NCI-H2107 treated with DMSO at 0.1 percent for 48 hours (cell line): ENCODE data around the gene KSR1.
"Not testable (repeated sequence)": the region's sequence is repeated elsewhere in the genome, so short reads cannot be mapped to it uniquely, and the experiment has no call there.

ENCODE experiments used
- DNase-seq: peaks from one replicate; lab custom pipeline; 2025; ENCODE audit not compliant: unreplicated experiment; lab: John Stamatoyannopoulos, UW

The KSR1 gene

GRCh38 chr17:27455914-27456680 is at the start of gene KSR1:
Gene KSR1, plus strand, starts transcription at chr17:27456448. Its CDS starts 196 bp downstream, at chr17:27456644.
- peak; percentile 6 for DNase-seq

DNA sequence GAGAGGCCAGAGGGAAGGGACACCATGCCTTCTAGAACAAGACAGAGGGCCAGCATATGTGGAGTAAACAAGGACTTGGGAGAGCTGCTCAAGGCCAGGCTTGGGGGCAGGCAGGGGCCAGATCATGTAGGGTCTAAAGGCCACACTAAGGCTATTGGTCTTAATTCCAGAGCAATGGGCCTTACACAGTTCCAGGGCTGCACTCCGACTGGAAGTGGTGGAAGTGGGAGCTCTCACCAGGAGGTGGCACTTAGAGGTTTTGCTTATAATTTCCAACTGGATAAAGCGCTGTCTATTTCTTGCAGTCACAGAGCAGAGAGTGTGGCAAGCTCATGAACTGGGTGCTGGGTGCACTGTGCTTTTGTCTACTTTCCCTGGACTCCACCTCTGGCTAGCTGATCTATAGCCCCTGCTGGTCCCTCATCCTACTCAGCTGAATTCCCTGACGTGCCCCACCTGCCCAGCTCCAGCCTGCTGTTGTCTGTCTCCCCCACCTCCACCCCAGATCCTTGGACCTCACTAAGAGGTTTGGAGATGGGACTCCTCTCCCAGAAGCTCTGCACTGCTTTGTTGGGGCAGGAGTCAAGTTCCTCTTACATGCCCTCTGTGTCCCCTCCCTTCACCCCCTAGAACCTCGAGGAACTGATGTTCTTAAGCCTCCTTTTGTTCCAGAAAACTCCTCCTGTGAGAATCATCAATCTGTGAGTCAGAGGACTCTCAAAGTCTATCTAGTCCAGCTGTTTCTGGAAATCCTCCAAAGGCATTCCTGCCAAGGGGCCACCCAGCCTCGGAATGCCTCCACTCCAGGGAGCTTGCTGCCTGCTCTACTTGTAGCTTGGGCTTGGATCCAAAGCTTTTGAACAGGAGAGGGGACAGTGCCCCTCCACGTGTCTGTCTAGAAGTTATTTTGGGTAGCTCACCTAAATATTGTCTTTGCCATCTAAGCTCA is 48.1 kb upstream of the KSR1 start:
- no peak for DNase-seq

- no peak for DNase-seq
Measured at GRCh38 chr17:27408891-27409290, 47.4 kb upstream of the KSR1 start.

DNA sequence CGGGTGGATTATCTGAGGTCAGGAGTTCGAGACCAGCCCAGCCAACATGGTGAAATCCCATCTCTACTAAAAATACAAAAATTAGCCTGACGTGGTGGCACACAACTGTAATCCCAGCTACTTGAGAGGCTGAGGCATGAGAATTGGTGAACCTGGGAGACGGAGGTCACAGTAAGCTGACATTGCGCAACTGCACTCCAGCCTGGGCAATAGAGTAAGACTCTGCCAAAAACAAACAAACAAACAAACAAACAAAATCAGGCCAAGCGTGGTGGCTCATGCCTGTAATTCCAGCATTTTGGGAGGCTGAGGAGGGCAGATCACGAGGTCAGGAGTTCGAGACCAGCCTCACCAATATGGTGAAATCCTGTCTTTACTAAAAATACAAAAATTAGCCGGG is 44.1 kb upstream of the KSR1 start:
- DNase-seq: not testable (repeated sequence)

GRCh38 chr17:27413315-27413714 is 42.9 kb upstream of the KSR1 start:
- DNase-seq: no peak

DNA sequence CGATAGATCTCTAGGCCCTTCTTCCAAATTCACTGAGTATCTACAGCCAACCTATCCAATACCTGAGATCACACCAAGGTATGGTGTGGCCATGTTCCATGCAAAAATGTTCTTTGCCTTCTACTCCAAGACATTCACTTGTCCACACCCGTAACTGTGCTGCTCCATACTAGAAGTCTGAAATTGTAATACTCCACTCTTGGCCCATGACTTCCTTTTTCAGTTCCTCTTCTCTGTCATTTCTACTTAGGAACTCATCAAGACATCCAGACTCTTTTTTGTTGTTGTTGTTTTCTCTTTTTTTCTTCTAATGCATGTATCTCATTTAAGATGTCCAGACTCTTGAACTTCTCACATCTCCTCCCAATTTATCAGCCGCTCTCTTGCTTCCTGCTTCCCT is 42.5 kb upstream of the KSR1 start:
- DNase-seq: no peak

DNA sequence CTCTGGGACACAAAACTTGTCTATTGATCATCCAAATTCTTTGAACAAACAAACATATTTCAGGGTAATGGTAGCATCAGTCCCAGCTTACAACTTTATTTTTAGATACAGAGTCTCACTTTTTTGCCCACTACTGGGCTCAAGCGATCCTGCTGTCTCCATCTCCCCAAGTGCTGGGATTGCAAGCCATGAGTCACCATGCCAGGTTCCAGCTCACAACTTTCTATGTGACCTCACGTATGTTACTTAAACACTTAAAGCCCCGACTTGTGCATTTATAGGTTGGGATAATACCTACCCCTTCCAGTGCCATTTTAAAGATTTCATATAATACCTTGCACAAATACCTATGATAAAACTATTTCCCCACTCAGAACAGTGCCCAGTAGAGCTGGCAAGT is 42.0 kb upstream of the KSR1 start:
- DNase-seq: no peak

DNA sequence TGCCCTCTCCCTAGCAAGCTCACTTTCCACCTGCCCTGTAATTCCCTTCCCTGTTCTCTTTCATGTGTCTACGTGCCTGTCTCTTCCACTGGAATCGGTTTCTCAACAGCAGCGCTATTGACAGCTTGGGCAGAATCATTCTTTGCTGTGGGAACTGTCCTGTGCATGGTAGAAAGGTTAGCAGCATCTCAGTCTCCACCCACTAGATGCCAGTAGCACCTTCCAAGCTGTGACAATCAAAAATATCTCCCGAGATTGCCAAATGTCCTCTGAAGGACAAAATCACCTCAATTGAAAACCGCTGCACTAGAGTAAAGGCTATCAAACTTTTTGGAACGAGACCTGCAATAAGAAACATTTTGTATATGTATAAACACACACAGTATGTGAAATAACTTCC is 41.6 kb upstream of the KSR1 start:
- DNase-seq: no peak

DNA sequence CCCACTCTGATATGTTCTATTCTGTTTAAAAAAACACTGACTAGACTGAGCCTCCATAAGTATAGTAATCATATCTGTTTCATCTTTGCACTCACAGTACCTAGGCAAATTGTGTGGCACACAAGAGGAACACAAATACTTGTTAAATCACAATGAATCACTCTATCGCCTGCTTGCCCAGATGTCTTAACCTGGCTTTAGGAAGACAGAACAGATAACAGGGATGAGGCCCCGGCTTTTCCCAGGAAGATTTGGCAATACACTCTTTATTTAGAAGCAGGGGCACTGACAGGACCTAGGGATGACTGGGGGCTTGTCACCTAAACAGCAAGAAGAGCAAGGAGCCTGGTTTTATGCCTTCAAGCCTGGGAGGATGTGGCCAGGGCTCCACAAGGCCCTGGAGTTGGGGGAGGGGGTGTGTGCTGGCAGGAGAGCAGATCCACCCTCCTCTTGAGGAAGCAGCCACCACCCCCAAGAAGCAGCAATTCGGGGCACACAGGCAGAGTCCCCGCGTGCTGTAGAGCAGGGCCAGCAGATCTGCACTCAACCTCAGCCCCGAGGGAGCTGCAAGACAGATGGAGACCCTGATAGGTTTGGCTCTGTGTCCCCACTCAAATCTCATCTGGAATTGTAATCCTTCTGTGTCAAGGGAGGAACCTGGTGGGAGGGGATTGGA is 41.0 kb upstream of the KSR1 start:
- no peak for DNase-seq

DNA sequence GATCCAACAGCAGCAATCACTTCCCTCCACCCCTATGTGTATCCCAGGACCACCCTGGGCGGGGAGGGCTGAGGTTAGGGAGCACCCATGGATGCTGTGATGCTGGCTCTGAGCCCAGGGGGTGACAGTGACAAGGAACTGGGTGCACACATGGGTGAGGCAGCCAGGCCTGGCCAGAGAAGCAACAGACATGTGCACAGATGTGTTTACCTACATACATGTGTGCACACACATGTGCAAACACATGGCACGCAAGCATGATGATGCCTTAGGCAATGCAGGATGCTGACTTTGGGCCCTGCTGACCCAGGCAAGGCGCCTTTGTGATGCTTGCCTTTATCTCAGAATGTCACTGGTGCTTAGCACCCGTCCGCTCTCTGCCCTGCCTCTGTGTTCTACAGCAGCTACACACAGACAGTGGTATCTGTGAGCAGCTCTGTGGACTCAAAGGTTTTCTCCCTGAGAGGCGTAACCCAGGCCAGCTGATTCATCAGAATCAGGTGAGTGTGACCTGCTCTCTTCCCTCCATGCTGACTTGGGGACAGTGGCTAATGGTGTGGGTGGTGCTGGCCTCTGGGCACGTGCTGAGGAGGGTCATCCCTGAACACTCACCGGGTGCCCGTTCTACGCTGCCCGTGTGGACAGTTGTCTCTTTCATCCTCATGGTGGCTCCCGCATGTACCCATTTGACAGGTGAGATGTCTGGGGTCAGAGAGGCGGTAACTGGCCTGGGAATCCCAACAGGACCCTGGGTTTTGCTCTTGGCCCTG is 38.5 kb upstream of the KSR1 start:
- no peak for DNase-seq

- DNase-seq: no peak
Measured at GRCh38 chr17:27418366-27418615, 38.0 kb upstream of the KSR1 start.

GRCh38 chr17:27419156-27419555 is 37.1 kb upstream of the KSR1 start:
- no peak for DNase-seq

GRCh38 chr17:27420211-27420950 is 35.9 kb upstream of the KSR1 start:
- DNase-seq: no peak

DNA sequence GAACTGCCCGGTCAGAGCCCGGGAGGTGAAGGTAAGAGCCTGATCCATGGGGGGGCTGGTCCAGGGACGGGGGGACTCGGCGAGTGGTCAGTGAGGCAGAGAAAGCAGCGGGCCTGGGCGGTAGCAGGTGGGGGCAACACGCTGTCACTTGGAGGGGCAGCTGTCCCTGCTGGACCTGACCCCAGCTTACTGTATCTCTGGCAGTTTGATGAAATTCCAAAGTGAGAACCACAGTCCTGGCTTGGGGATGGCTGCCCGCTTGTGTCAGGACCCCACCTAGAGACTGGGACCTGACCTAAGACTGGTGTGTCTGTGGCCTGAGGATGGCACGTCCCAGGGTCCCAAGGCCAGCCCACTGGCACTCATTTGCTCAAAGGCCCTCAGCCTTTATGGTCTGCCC is 35.1 kb upstream of the KSR1 start:
- no peak for DNase-seq

DNA sequence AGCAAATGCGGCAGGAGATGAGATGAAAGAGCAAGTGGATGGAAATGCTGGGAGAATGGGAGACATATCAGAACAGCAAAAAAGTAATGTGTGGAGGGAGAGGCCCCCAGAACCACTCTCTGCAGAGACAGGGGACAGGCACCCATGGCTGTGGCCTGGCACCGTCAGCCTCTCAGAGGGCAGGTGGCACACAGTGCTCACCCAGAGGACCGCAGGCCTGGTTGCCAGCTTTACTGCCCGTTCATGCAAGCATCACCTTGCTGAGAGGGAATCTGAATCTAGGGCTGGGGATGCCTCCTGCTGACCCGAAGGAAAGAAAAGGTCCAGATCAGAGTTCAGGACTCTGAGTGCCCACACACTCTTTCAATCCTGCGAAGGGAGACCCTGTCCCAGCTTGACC is 34.6 kb upstream of the KSR1 start:
- DNase-seq: not testable (repeated sequence)

GRCh38 chr17:27422601-27423000 is 33.6 kb upstream of the KSR1 start:
- DNase-seq: no peak

DNA sequence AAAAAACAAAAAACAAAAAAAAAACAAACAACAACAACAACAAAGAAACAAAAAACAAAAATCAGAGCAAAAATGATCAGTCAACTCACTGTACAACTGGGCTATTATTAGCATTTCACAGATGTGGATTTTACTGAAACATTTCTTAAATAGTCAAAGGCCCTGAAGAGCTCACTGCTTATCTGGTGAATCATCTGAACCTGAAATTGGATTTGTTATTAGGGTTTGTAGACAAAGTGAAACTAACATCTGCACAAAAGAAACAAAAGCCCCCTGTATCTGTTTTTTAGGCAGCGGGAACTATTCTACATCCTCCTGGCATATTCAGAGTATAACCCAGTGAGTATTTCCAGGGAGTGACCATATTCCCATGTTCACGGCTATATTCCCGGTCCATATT is 32.6 kb upstream of the KSR1 start:
- DNase-seq: no peak

- DNase-seq: no peak
Measured at GRCh38 chr17:27424516-27424915, 31.7 kb upstream of the KSR1 start.

GRCh38 chr17:27424941-27425340 is 31.3 kb upstream of the KSR1 start:
- DNase-seq: no peak

DNA sequence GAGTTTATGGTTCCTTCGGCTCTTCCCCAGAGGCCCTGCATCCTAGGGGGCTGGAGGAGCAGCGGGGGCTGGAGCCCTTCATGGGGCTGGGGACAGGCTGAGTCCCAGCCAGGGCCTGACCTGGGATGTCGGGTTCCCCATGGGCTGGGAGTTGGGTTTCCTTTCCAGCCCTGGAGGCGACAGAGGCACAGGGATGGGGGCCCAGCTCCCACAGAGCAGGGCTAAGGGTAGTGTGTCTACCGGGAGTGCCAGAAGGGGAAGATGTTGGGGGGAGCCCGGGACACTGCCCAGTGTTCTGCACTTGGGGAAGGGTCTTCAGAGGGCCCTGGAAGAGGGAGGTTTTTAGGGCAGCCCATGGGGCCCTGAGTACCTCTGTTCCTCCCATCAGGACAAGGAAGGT is 30.7 kb upstream of the KSR1 start:
- DNase-seq: not testable (repeated sequence)
